ENCODE data around the gene JPH4.
"Not testable (repeated sequence)": the region's sequence is repeated elsewhere in the genome, so short reads cannot be mapped to it uniquely, and the experiment has no call there.

JPH4 gene

DNA sequence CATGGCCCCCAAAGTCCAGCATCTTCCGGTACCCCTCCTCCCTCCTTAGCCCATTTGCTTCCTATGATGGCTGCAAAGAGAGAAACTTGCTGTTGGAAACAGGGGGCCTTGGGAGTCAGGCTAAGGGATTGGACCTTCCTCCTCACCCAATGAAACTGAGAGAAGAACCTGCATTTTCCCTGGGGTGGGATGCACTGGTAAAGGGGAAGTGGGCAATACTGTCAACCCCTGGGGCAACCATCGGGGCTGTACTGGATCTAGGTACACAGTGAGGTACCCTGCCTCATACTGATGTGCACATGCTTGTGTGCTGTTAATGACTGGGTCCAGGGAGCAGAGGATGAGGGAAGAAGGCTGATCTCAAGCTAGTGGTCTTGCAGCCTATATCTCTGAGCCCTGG, 11.0 kb upstream of the JPH4 start:
- Histone ChIP-seq H3K79me2 (ENCODE audit: insufficient read depth, low read length) (no peaks in the 10 kb centered on the region), H3K9ac (ENCODE audit: low read depth, low read length) (no peak overlapping the region), H3K36me3 (ENCODE audit: insufficient read depth, low read length) (no peaks in the 10 kb centered on the region), H3K27ac (ENCODE audit: low read length) (no peak overlapping the region), H3K4me1 (ENCODE audit: insufficient read depth, low read length) (peaks cover 5% of the 10 kb centered on the region; the same call in 1 of the 2 replicates), H4K20me1 (ENCODE audit: insufficient read depth, low read length) (no peaks in the 10 kb centered on the region), H2AFZ (ENCODE audit: low read depth, low read length) (no peak overlapping the region), H3K9me3 (ENCODE audit: insufficient read depth, low read length, severe bottlenecking) (no peaks in the 10 kb centered on the region), H3K4me3 (ENCODE audit: low read depth in 1 of 2, low read length in 2 of 2) (no peak overlapping the region), H3K4me2 (ENCODE audit: insufficient read depth, low read length) (no peak overlapping the region), H3K27me3 (ENCODE audit: insufficient read depth, low read length, poor library complexity) (no peaks in the 10 kb centered on the region)
- ATAC-seq (ENCODE audit: insufficient read depth, low read depth) = no peak
- no peak for TF ChIP-seq EZH2 (IDR thresholded peaks at IDR 0.05; ENCODE audit: borderline replicate concordance, low read depth, low read length, severe bottlenecking)
- TF ChIP-seq, protein P1, sequence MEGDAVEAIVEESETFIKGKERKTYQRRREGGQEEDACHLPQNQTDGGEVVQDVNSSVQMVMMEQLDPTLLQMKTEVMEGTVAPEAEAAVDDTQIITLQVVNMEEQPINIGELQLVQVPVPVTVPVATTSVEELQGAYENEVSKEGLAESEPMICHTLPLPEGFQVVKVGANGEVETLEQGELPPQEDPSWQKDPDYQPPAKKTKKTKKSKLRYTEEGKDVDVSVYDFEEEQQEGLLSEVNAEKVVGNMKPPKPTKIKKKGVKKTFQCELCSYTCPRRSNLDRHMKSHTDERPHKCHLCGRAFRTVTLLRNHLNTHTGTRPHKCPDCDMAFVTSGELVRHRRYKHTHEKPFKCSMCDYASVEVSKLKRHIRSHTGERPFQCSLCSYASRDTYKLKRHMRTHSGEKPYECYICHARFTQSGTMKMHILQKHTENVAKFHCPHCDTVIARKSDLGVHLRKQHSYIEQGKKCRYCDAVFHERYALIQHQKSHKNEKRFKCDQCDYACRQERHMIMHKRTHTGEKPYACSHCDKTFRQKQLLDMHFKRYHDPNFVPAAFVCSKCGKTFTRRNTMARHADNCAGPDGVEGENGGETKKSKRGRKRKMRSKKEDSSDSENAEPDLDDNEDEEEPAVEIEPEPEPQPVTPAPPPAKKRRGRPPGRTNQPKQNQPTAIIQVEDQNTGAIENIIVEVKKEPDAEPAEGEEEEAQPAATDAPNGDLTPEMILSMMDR (IDR thresholded peaks at IDR 0.05; ENCODE audit: borderline replicate concordance, extremely low read depth, low read length, poor library complexity, severe bottlenecking) = no peak
- DNase-seq = no peak

GRCh38 chr14:23588884-23589598, 10.5 kb upstream of the JPH4 start:
- ATAC-seq (ENCODE audit: insufficient read depth, low read depth) (peak; percentile 98), DNase-seq (peak; percentile 80)
- Histone ChIP-seq H3K4me2 (ENCODE audit: insufficient read depth, low read length) (no peak overlapping the region), H3K4me1 (ENCODE audit: insufficient read depth, low read length) (peaks cover 5% of the 10 kb centered on the region; the same call in 1 of the 2 replicates), H4K20me1 (ENCODE audit: insufficient read depth, low read length) (no peaks in the 10 kb centered on the region), H3K9ac (ENCODE audit: low read depth, low read length) (no peak overlapping the region), H3K36me3 (ENCODE audit: insufficient read depth, low read length) (no peaks in the 10 kb centered on the region), H2AFZ (ENCODE audit: low read depth, low read length) (no peak overlapping the region), H3K79me2 (ENCODE audit: insufficient read depth, low read length) (no peaks in the 10 kb centered on the region), H3K4me3 (ENCODE audit: low read depth in 1 of 2, low read length in 2 of 2) (no peak overlapping the region), H3K9me3 (ENCODE audit: insufficient read depth, low read length, severe bottlenecking) (no peaks in the 10 kb centered on the region), H3K27ac (ENCODE audit: low read length) (no peak overlapping the region), H3K27me3 (ENCODE audit: insufficient read depth, low read length, poor library complexity) (no peaks in the 10 kb centered on the region)
- TF ChIP-seq EZH2 (IDR thresholded peaks at IDR 0.05; ENCODE audit: borderline replicate concordance, low read depth, low read length, severe bottlenecking) = no peak
- TF ChIP-seq, protein P1 (IDR thresholded peaks at IDR 0.05; ENCODE audit: borderline replicate concordance, extremely low read depth, low read length, poor library complexity, severe bottlenecking) = peak; percentile 90

GRCh38 chr14:23584527-23585203, 6.1 kb upstream of the JPH4 start:
- not testable (repeated sequence) for DNase-seq; H3K79me2 ChIP-seq (ENCODE audit: insufficient read depth, low read length); H4K20me1 ChIP-seq (ENCODE audit: insufficient read depth, low read length); H3K27me3 ChIP-seq (ENCODE audit: insufficient read depth, low read length, poor library complexity); H3K9me3 ChIP-seq (ENCODE audit: insufficient read depth, low read length, severe bottlenecking); H3K4me3 ChIP-seq (ENCODE audit: low read depth in 1 of 2, low read length in 2 of 2); H2AFZ ChIP-seq (ENCODE audit: low read depth, low read length); H3K4me2 ChIP-seq (ENCODE audit: insufficient read depth, low read length); H3K27ac ChIP-seq (ENCODE audit: low read length); ATAC-seq (ENCODE audit: insufficient read depth, low read depth); H3K36me3 ChIP-seq (ENCODE audit: insufficient read depth, low read length); H3K4me1 ChIP-seq (ENCODE audit: insufficient read depth, low read length); H3K9ac ChIP-seq (ENCODE audit: low read depth, low read length)

DNA sequence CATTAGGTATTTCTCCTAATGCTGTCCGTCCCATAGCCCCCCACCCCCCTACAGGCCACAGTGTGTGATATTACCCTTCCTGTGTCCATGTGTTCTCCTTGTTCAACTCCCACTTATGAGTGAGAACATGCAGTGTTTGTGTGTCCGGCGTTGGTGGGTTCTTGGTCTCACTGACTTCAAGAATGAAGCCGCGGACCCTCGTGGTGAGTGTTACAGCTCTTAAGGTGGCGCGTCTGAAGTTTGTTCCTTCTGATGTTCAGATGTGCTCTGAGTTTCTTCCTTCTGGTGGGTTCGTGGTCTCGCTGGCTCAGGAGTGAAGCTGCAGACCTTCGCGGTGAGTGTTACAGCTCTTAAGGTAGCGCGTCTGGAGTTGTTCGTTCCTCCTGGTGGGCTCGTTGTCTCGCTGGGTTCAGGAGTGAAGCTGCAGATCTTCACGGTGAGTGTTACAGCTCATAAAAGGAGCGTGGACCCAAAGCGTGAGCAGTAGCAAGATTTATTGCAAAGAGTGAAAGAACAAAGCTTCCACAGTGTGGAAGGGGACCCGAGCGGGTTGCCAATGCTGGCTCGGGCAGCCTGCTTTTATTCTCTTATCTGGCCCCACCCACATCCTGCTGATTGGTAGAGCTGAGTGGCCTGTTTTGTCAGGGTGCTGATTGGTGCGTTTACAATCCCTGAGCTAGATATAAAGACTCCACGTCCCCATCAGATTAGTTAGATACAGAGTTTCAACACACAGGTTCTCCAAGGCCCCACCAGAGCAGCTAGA, 5.4 kb upstream of the JPH4 start:
- not testable (repeated sequence) for H3K27ac ChIP-seq (ENCODE audit: low read length); H3K4me1 ChIP-seq (ENCODE audit: insufficient read depth, low read length); H3K36me3 ChIP-seq (ENCODE audit: insufficient read depth, low read length); H3K9ac ChIP-seq (ENCODE audit: low read depth, low read length); H2AFZ ChIP-seq (ENCODE audit: low read depth, low read length); ATAC-seq (ENCODE audit: insufficient read depth, low read depth); H4K20me1 ChIP-seq (ENCODE audit: insufficient read depth, low read length); H3K27me3 ChIP-seq (ENCODE audit: insufficient read depth, low read length, poor library complexity); H3K79me2 ChIP-seq (ENCODE audit: insufficient read depth, low read length); DNase-seq; H3K9me3 ChIP-seq (ENCODE audit: insufficient read depth, low read length, severe bottlenecking); H3K4me2 ChIP-seq (ENCODE audit: insufficient read depth, low read length); H3K4me3 ChIP-seq (ENCODE audit: low read depth in 1 of 2, low read length in 2 of 2)
